ENCODE data around the gene KCNJ11.
A peak's percentile ranks its signal among the peaks of the same experiment; 100 is the strongest.

GRCh38 chr11:17354601-17354991 lies 33.9 kb downstream of the KCNJ11 start:
- no peak for TF ChIP-seq JUNB (IDR thresholded peaks at IDR 0.05)
- TF ChIP-seq POLR2AphosphoS5 (IDR thresholded peaks at IDR 0.05; ENCODE audit: low read length), result no peak
- TF ChIP-seq RBBP5 (conservative IDR thresholded peaks at IDR 0.05), result no peak
- peak; percentile 49 to 65 (median 53) for TF ChIP-seq CTCF (IDR thresholded peaks at IDR 0.05 in 2 of 3, conservative IDR thresholded peaks at IDR 0.05 in 1 of 3; ENCODE audit: control insufficient read depth in 2 of 3, extremely low read depth in 1 of 3, insufficient read depth in 1 of 3, low read depth in 3 of 3, low read length in 3 of 3)
- TF ChIP-seq ASH2L (IDR thresholded peaks at IDR 0.05; ENCODE audit: borderline replicate concordance, low read depth), result no peak
- TF ChIP-seq NKRF (conservative IDR thresholded peaks at IDR 0.05), result no peak
- no peak for TF ChIP-seq ZNF274 (IDR thresholded peaks at IDR 0.05; ENCODE audit: insufficient read depth, insufficient read length)
- TF ChIP-seq HDAC6 (IDR thresholded peaks at IDR 0.05; ENCODE audit: unreplicated experiment), result no peak
- no peak for TF ChIP-seq CHD2 (IDR thresholded peaks at IDR 0.05; ENCODE audit: borderline replicate concordance, low read depth, low read length)
- TF ChIP-seq NFIC (IDR thresholded peaks at IDR 0.05; ENCODE audit: low read depth, low read length), result no peak
- TF ChIP-seq POLR2A (IDR thresholded peaks at IDR 0.05; ENCODE audit: low read depth, low read length), result no peak
- TF ChIP-seq ZBTB33 (IDR thresholded peaks at IDR 0.05), result no peak
- no peak for TF ChIP-seq ETV6 (conservative IDR thresholded peaks at IDR 0.05 in 1 of 2, IDR thresholded peaks at IDR 0.05 in 1 of 2; ENCODE audit: borderline replicate concordance in 1 of 2, low read depth in 1 of 2)
- no peak for TF ChIP-seq NFXL1 (IDR thresholded peaks at IDR 0.05; ENCODE audit: borderline replicate concordance)
